Measurements from ENCODE around the gene KRT83. TPM values are rescaled to one million over a fixed set of nuclear protein-coding genes. Genes with fewer than 3 reads are reported as not detected.

KRT83 gene
- total RNA-seq, 1 experiment from 2014 or later = 12.2 TPM

- Mint-ChIP-seq H3K36me3 (ENCODE audit: insufficient read depth, unreplicated experiment) (peaks cover under 1% of the 10 kb centered on the region), H3K27ac (ENCODE audit: low read depth, unreplicated experiment) (peak overlapping the region; percentile 98), H3K9me3 (ENCODE audit: unreplicated experiment) (no peaks in the 10 kb centered on the region), H3K27me3 (ENCODE audit: insufficient read depth, unreplicated experiment) (no peaks in the 10 kb centered on the region), H3K4me3 (ENCODE audit: unreplicated experiment) (peak overlapping the region; percentile 50), H3K4me1 (ENCODE audit: insufficient read depth, unreplicated experiment) (peaks cover 45% of the 10 kb centered on the region)
- POLR2A ChIA-PET = interaction anchor here (0.8 to 4.1 kb wide), 36 partner anchors 8 to 628 kb away, joined by 3 to 37 read pairs (median 6); partner anchors contain the start of genes KRT5, KRT6A, KRT7 and KRT80
- DNase-seq (ENCODE audit: unreplicated experiment) = no peak
- TF ChIP-seq, protein P1, sequence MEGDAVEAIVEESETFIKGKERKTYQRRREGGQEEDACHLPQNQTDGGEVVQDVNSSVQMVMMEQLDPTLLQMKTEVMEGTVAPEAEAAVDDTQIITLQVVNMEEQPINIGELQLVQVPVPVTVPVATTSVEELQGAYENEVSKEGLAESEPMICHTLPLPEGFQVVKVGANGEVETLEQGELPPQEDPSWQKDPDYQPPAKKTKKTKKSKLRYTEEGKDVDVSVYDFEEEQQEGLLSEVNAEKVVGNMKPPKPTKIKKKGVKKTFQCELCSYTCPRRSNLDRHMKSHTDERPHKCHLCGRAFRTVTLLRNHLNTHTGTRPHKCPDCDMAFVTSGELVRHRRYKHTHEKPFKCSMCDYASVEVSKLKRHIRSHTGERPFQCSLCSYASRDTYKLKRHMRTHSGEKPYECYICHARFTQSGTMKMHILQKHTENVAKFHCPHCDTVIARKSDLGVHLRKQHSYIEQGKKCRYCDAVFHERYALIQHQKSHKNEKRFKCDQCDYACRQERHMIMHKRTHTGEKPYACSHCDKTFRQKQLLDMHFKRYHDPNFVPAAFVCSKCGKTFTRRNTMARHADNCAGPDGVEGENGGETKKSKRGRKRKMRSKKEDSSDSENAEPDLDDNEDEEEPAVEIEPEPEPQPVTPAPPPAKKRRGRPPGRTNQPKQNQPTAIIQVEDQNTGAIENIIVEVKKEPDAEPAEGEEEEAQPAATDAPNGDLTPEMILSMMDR (IDR thresholded peaks at IDR 0.05; ENCODE audit: unreplicated experiment) = no peak
- CTCF ChIA-PET = interaction anchor here (0.6 to 5.2 kb wide), 59 partner anchors 8 to 1981 kb away, joined by 3 to 70 read pairs (median 5); partner anchors contain the start of genes KRT1, KRT7 and KRT83
- BruUV-seq (replicated peaks) = TSS peak; percentile 88
- intact Hi-C loops (cut with micrococcal nuclease) = loop anchor here (1.0 to 2.0 kb wide), 5 partner anchors 35 to 123 kb away; partner anchors contain the start of genes KRT7 and KRT80
Observed at GRCh38 chr12:52279422-52280318, 41.5 kb downstream of the KRT83 start.

DNA sequence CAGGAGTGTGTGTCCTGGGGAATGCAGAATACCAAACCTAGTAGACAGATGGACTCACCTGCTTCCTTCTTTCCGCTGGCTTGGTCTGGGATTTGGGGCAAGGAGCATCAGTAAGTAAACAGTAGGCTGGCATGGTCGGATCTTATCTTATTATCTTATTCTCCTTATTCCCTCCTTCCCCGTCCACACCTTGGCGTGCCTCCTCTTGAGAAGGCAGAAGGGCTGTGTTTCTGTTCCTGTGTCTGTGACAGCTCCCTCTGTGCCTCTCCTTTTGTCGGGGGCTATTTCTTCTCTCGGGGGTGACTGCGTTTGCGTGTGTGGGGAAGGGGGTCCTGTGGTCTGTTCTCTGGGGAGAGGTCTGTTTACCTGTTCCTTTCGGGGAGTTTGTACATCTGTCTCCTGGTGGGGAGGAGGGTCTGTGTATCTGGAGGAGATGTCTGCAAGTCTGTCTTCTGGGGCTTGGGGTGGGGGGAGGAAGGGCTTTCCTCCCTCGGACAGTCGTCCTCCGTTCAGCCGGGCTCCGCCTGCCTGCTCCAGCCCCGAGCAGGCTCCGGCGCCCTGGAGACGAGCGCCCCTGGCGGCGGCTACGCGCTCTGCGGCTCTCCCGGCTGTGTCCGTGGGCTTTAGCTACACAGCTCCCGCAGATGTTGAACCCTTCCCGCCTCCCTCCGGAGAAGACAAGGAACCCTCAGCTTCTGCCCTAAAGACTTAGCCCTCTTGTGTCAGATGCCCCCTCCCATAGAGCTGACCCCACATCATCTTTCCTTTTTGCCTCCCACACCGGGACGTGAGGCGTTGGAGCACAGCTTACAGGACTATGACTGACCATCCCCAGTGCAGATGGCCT is 42.4 kb downstream of the KRT83 start:
- H3K9me3 Mint-ChIP-seq (ENCODE audit: unreplicated experiment) = no peaks in the 10 kb centered on the region
- no peaks in the 10 kb centered on the region for H3K27me3 Mint-ChIP-seq (ENCODE audit: insufficient read depth, unreplicated experiment)

GRCh38 chr12:52277486-52278245 is 43.5 kb downstream of the KRT83 start:
- Mint-ChIP-seq H3K9me3 (ENCODE audit: unreplicated experiment) (no peaks in the 10 kb centered on the region), H3K27me3 (ENCODE audit: insufficient read depth, unreplicated experiment) (no peaks in the 10 kb centered on the region), H3K36me3 (ENCODE audit: insufficient read depth, unreplicated experiment) (no peaks in the 10 kb centered on the region), H3K4me1 (ENCODE audit: insufficient read depth, unreplicated experiment) (peaks cover 34% of the 10 kb centered on the region), H3K27ac (ENCODE audit: low read depth, unreplicated experiment) (no peak overlapping the region), H3K4me3 (ENCODE audit: unreplicated experiment) (peak overlapping the region; percentile 66)
- DNase-seq (ENCODE audit: unreplicated experiment) = no peak
- TF ChIP-seq, protein P1 (IDR thresholded peaks at IDR 0.05; ENCODE audit: unreplicated experiment) = no peak
- CTCF ChIA-PET = interaction anchor here (0.6 to 5.2 kb wide), 26 partner anchors 7 to 601 kb away, joined by 3 to 70 read pairs (median 8); partner anchors contain the start of genes KRT7 and KRT83
- BruUV-seq (replicated peaks) = no TSS peak
- intact Hi-C loops (cut with micrococcal nuclease) = no loop called here
- POLR2A ChIA-PET = interaction anchor here (0.6 to 3.9 kb wide), 8 partner anchors 15 to 218 kb away, joined by 3 to 28 read pairs (median 3); partner anchors contain the start of gene KRT7

More for the DNA sequence above, 42.4 kb downstream of the KRT83 start:
- peak overlapping the region; percentile 66 for H3K4me3 Mint-ChIP-seq (ENCODE audit: unreplicated experiment)
- CTCF ChIA-PET = interaction anchor here (0.5 to 5.2 kb wide), 63 partner anchors 8 to 1185 kb away, joined by 3 to 70 read pairs (median 5); partner anchors contain the start of genes KRT1, KRT7 and KRT83
- POLR2A ChIA-PET = interaction anchor here (0.7 to 4.1 kb wide), 27 partner anchors 7 to 241 kb away, joined by 3 to 37 read pairs (median 4); partner anchors contain the start of genes KRT5, KRT6A, KRT7 and KRT80
- TF ChIP-seq, protein P1 (IDR thresholded peaks at IDR 0.05; ENCODE audit: unreplicated experiment) = peak; percentile 98
- H3K4me1 Mint-ChIP-seq (ENCODE audit: insufficient read depth, unreplicated experiment) = peaks cover 40% of the 10 kb centered on the region
- peak overlapping the region; percentile 98 for H3K27ac Mint-ChIP-seq (ENCODE audit: low read depth, unreplicated experiment)
- no TSS peak for BruUV-seq (replicated peaks)
- intact Hi-C loops (cut with micrococcal nuclease) = no loop called here
- H3K36me3 Mint-ChIP-seq (ENCODE audit: insufficient read depth, unreplicated experiment) = no peaks in the 10 kb centered on the region
- peak; percentile 77 for DNase-seq (ENCODE audit: unreplicated experiment)

All from MCF 10A (cell line).